GM19468 (cell line): ENCODE measurements around the gene PHOSPHO2.
"Not testable (repeated sequence)": the region's sequence is repeated elsewhere in the genome, so short reads cannot be mapped to it uniquely, and the experiment has no call there.

ENCODE experiments used
- ATAC-seq: cut with Tn5 transposase; IDR thresholded peaks from one replicate; pipeline ENCODE4 v1.9.1; 2021; ENCODE audit warnings: mild to moderate bottlenecking, moderate library complexity, moderate number of reproducible peaks; ENCODE audit not compliant: unreplicated experiment; ENCODE audit errors: extremely low read depth

PHOSPHO2 gene

GRCh38 chr2:169683425-169684134 lies 10.7 kb upstream of the PHOSPHO2 start:
- no peak for ATAC-seq

DNA sequence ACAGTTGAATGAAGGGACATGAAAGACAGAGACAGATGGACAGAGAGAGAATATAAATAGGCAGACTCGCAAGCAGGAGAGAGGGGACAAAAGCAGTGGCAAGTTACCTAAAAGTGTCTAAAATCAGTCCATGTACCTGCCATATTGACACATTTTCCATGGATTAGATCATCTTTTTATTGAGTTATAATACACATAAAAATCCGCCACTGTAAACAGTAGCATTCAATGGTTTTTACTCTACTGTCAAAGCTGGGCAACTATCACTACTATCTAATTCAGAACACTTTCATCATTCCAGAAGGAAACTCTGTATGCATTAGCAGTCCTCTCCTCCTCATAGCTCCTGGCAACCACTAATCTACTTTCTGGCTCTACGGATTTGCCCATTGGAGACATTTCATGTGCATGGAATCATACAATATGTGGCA lies 10.1 kb upstream of the PHOSPHO2 start:
- no peak for ATAC-seq

DNA sequence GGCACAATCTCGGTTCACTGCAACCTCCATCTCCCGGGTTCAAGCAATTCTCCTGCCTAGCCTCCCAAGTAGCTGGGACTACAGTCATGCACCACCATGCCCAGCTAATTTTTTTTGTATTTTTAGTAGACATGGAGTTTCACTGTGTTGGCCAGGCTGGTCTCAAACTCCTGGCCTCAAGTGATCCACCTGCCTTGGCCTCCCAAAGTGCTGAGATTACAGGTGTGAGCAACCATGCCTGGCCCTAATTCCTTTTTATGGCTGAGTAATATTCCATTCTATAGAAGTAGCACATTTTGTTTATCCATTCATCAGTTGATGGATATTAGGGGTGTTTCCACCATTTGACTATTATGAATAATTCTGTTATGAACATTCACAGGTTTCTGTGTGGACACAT lies 9.6 kb upstream of the PHOSPHO2 start:
- not testable (repeated sequence) for ATAC-seq

- ATAC-seq, result not testable (repeated sequence)
These were observed 7.4 kb upstream of the PHOSPHO2 start for GRCh38 chr2:169686825-169687224.

GRCh38 chr2:169687943-169688342 lies 6.3 kb upstream of the PHOSPHO2 start:
- not testable (repeated sequence) for ATAC-seq

DNA sequence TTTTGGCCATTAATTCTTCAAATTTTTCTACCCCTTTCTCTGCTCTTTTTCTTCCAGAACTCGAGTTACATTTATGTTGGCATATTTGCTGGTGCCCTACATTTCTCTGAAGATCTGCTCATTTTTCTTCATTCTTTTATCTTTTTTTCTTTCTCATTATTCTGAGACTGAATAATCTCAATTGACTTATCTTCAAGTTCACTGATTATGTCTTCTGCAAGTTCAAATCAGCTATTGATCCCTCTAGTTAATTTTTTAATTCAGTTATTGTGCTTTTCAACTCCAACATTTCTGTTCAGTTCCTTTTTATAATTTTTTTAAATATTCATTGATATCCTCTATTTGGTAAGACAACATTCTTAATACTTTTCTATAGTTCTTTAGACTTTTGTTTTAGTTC lies 3.3 kb upstream of the PHOSPHO2 start:
- no peak for ATAC-seq

- no peak for ATAC-seq
These were observed 1.6 kb upstream of the PHOSPHO2 start for GRCh38 chr2:169692718-169693117.

- no peak for ATAC-seq
These were observed 909 bp upstream of the PHOSPHO2 start for GRCh38 chr2:169693360-169693759.

DNA sequence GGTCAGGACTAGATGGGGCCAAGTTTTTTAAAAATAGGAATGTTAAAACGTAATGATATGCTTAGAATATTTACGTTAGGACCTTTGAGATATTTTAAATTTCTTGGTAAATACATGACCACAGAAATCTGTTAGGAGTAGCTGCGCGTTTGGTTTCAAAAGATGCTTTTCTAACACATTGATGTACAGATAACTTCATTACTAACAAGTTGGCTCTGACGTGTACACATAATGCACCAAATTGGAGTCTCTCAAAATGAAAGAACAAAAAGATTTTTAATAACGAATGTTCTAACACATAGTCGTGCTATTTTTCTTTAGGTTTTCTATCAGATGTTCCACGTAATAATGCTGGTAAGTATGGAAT lies 608 bp downstream of the PHOSPHO2 start:
- no peak for ATAC-seq

- no peak for ATAC-seq
These were observed 2.1 kb downstream of the PHOSPHO2 start for GRCh38 chr2:169696381-169696780.

DNA sequence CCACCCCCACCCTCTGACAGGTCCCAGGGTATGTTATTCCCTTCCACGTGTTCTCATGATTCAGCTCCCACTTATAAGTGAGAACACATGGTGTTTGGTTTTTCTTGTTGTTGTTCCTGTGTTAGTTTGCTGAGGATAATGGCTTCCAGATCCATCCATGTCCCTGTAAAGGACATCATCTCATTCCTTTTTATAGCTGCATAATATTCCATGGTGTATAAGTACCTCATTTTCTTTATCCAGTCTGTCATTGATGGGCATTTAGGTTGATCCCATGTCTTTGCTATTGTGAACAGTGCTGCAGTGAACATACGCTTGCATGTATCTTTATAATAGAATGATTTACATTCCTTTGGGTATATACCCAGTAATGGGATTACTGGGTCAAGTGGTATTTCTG lies 4.9 kb downstream of the PHOSPHO2 start:
- ATAC-seq, result not testable (repeated sequence)

- no peak for ATAC-seq
These were observed 8.7 kb downstream of the PHOSPHO2 start for GRCh38 chr2:169702996-169703395.

GRCh38 chr2:169704160-169704708 lies 10.0 kb downstream of the PHOSPHO2 start:
- ATAC-seq, result no peak

DNA sequence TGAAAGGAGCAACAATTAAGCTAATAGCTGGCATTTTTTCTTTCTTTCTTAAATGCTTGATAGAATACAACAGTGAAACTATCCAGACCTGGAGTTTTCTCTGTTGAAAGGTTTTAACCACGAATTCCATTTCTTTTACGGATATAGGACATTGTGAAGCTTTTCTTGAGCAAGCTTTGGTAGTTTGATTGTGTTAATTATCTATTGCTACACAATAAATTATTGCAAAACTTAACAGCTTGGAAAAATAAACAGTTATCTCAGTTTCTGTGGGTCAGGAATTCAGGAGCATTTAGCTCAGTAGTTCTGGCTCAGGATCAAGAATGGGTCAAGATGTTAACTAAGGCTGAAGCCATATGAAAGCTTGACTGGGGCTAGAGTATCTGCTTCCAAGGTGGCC lies 11.7 kb downstream of the PHOSPHO2 start:
- ATAC-seq, result no peak

DNA sequence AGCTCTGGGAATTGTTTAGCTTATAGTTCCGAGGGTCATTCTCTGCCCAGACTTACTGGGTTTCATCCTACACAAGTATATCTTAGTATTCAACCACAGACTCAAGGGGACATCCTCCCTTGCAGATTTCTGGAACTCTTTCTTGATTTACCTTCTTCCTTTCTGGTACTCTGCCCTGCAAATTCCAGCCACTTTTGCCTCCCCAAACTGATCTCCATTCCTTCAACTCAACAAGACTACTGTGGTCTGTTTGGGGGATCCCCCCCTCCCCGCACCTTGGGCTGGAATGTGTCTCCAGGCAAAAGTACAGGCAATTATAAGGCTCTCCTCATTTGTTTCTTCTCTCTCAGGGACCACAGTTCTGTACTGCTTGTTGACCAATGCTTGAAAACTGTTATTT lies 13.4 kb downstream of the PHOSPHO2 start:
- no peak for ATAC-seq

DNA sequence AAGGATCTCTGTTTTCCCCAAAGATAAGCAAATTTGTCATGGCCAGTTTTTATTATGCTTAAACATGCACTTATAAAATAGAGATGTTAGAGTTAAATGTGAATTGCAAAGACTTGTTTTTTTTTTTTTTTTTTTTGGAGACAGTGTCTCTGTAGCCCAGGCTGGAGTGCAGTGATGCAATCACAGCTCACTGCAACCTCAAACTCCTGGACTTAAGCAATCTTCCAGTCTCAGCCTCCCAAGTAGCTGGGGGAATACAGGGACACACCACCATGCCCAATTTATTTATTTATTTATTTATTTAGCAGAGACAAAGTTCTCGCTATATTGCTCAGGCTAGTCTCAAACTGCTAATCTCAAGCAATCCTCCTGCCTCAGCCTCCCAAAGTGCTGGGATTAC lies 15.1 kb downstream of the PHOSPHO2 start:
- ATAC-seq, result no peak

DNA sequence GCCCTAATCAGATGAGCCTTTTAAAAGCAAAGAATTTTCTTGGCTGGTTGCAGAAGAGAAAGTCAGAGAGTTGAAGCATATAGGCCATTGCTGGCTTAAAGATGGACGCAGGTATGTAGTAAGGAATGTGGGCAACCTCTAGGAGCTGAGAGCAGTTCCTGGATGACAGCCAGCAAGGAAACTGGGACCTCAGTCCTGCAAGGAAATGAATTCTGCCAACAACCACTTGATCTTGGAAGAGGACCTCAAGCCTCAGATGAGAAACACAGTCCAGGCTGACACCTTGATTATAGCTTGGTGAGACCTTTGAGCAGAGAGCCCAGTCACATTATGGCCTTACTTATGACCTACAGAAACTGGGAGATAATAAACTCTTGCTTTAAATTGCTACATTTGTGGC lies 15.7 kb downstream of the PHOSPHO2 start:
- ATAC-seq, result no peak

DNA sequence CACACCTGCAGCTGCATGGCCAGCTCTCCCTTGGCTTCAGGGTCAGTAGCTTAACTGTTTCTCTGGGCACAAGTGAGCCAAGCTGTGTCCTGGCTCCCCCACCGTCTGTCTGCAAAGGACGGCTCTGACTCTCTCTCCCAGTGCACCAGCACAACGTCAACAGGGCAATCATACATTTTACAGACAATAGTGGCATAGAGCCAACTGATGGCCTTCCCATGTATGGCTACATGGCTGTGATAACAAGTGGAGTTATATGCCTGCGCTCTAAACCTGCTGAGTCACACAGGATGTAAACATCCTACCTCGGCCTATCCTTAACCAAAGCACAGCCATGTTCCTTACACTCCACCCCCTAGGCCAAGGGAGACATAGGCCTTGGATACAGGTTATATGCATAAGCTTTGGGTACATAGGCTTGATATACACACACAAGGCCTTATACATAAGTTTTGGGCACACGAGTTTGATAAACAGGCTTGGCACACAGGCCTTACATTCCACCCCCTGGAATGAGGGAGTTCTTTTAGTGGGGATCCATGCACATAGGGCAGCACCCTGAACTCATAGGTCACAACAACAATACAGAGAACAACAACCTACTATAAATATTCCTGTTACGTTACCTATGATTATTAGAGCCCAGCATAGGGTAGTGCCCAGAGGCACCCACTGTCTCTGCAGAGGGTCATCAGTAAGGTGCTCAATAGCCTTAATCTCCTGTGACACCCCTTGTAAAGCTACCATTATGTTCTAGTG lies 17.7 kb downstream of the PHOSPHO2 start:
- ATAC-seq, result no peak

DNA sequence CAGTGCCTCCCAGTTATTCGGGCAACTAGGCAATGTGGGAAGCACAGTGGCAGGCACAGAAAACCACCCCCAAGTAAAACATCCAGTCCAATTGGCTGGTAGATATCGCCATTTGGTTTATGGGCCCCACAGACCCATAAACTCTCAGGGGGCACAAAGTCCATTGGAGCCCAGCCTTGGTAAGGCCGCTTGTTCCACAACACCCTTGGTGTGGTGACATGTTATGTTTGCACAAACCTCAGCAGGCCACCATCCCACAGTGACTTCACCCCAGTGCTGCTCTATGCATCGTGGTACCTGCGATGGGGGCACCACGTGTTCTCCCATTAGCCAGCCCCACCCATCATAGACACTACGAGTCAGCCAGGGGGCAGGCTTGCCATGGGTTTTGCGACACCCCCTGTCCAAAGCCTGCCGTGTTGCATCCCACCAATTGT lies 18.5 kb downstream of the PHOSPHO2 start:
- ATAC-seq, result no peak

DNA sequence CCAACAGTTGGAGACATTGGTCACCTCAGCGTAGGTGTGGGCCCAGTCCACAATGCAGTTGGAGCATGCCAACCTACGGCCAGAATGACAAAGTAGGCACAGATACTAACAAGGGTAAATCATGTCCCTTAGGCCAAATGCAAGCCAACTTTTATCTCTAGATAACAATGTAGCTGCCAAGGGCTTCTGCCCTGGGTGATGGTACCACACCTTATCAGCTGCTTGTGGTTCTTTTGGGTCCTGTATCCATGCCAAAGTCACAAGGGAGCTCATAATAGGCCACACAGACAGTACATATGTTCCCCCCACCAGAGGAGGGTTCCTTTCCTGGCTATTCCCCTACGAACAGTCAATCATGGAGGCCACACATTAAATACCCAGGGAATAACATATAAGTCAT lies 19.1 kb downstream of the PHOSPHO2 start:
- ATAC-seq, result no peak

DNA sequence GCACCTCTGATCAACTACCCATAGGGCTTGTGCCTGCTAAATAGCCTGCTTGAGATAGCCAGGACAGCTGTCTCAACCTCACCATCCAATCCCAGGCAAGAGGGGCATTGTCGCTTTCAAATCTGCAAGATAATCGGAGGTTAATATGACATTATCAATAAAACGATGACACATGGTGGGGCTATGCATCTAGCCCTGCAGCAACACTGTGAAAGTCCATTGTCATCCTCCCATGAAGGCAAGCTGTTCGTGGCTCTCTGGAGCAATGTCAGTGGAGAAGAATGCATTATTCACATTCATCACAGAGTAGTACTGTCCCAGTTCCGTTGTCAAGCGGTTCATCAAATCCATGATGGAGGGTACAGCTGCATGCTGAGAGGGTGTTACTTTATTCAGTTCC lies 20.4 kb downstream of the PHOSPHO2 start:
- no peak for ATAC-seq
